ENCODE measurements around the gene REPS1.

DNA sequence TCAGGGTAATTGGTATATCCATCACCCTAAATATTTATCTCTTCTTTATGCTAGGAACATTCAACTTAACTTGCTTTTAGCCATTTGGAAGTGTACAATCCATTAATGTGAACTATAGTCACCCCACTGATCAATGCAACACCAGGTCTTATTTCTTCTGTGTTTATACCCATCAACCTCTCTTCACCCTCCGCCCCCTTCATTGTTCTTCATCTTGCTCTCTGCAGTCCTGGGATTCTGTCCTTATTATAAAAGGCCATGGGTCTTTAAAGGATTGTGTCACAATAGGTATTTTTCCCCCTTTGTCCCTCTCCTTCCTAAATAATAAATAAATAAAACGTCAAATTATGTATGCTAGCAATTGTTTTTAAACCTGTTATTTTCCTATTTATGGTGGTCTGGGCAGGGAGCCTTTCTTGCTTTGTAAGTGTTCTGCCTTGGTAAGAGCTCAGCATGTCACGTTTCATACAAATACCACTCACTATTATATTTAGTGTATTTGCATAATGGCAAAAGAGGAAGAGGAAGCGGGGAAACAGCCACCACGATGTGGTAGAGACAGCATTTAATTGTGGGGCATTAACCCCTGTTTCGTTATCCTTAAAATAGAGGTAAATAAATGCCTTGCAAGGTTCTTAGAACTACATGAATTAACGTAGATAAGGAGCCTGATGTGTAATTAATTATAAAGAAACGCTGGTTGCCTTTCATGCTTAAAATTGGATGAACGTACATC, 42.3 kb upstream of the REPS1 start:
- no peak for TF ChIP-seq POLR2A (IDR thresholded peaks at IDR 0.05)
- TF ChIP-seq, protein P1, sequence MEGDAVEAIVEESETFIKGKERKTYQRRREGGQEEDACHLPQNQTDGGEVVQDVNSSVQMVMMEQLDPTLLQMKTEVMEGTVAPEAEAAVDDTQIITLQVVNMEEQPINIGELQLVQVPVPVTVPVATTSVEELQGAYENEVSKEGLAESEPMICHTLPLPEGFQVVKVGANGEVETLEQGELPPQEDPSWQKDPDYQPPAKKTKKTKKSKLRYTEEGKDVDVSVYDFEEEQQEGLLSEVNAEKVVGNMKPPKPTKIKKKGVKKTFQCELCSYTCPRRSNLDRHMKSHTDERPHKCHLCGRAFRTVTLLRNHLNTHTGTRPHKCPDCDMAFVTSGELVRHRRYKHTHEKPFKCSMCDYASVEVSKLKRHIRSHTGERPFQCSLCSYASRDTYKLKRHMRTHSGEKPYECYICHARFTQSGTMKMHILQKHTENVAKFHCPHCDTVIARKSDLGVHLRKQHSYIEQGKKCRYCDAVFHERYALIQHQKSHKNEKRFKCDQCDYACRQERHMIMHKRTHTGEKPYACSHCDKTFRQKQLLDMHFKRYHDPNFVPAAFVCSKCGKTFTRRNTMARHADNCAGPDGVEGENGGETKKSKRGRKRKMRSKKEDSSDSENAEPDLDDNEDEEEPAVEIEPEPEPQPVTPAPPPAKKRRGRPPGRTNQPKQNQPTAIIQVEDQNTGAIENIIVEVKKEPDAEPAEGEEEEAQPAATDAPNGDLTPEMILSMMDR (IDR thresholded peaks at IDR 0.05) = no peak
